ENCODE data around the gene SLC66A2. TPM values are rescaled to one million over a fixed set of nuclear protein-coding genes. Genes with fewer than 3 reads are reported as not detected.

SLC66A2 gene
- total RNA-seq, 1 experiment from 2014 or later = 13.0 TPM

- Histone ChIP-seq H2BK20ac (ENCODE audit: low read depth, low read length, poor library complexity, severe bottlenecking) (no peak overlapping the region), H3K4me1 (ENCODE audit: insufficient read depth, low read length) (peaks cover 4% of the 10 kb centered on the region; the same call in 1 of the 2 replicates), H3K9ac (ENCODE audit: extremely low read depth, insufficient read length, low read length) (no peak overlapping the region), H3K14ac (ENCODE audit: insufficient read depth, low read length) (no peak overlapping the region), H3K27ac (ENCODE audit: insufficient read length, low read depth, low read length) (no peak overlapping the region), H3K4me2 (ENCODE audit: insufficient read depth, insufficient read length, low read length) (no peak overlapping the region), H4K20me1 (ENCODE audit: control insufficient read depth, insufficient read depth, insufficient read length) (no peaks in the 10 kb centered on the region), H3T11ph (ENCODE audit: low read length) (no peak overlapping the region), H2BK12ac (ENCODE audit: insufficient read length, low read depth, low read length) (no peak overlapping the region), H3K56ac (ENCODE audit: insufficient read length, low read depth, low read length) (no peak overlapping the region), H2BK15ac (ENCODE audit: low read depth, low read length) (no peak overlapping the region), H2AFZ (ENCODE audit: low read length) (no peak overlapping the region), H3K79me1 (ENCODE audit: insufficient read depth, low read depth, low read length, poor library complexity, severe bottlenecking) (no peaks in the 10 kb centered on the region), H3K18ac (ENCODE audit: insufficient read length, low read depth, low read length) (no peak overlapping the region), H3K4ac (ENCODE audit: low read depth, low read length) (no peak overlapping the region), H4K5ac (ENCODE audit: insufficient read length, low read depth, low read length) (no peak overlapping the region), H4K91ac (ENCODE audit: insufficient read length, low read depth, low read length) (no peak overlapping the region), H3K23me2 (ENCODE audit: insufficient read length, low read depth, low read length, poor library complexity, severe bottlenecking) (peaks cover 4% of the 10 kb centered on the region), H3K27me3 (ENCODE audit: insufficient read depth, low read length) (peaks cover 19% of the 10 kb centered on the region), H4K8ac (replicated peaks; ENCODE audit: insufficient read length, low read depth, low read length) (no peak overlapping the region), H3K23ac (ENCODE audit: insufficient read length, low read depth, low read length) (no peak overlapping the region), H2BK120ac (ENCODE audit: low read depth, low read length, poor library complexity, severe bottlenecking) (no peak overlapping the region), H2BK5ac (ENCODE audit: insufficient read length, low read length) (no peak overlapping the region), H3K79me2 (ENCODE audit: insufficient read depth, low read length) (no peaks in the 10 kb centered on the region), H3K9me3 (ENCODE audit: control insufficient read depth, low read depth, low read length) (no peaks in the 10 kb centered on the region), H2AK5ac (ENCODE audit: insufficient read length, low read length) (no peak overlapping the region)
- peaks cover 87% of the 10 kb centered on the region for H3K27me3 Mint-ChIP-seq (ENCODE audit: low read depth)
- no CpG with 5 or more reads among the region's 12 CpGs for WGBS (ENCODE audit: extremely low coverage, insufficient read length, low lambda C conversion rate)
- H3K27ac Mint-ChIP-seq = no peak overlapping the region
- DNase-seq = no peak
- no peak overlapping the region for H3K4me3 Mint-ChIP-seq
- no peaks in the 10 kb centered on the region; a peak in 1 of 7 replicates for H3K36me3 Mint-ChIP-seq (ENCODE audit: insufficient read depth in 1 of 3, low read depth in 3 of 3)
- no peaks in the 10 kb centered on the region; a peak in 2 of 5 replicates for H3K9me3 Mint-ChIP-seq
- TF ChIP-seq CTCF (conservative IDR thresholded peaks at IDR 0.05) = no peak
- H3K4me1 Mint-ChIP-seq = peaks cover 27 to 29% of the 10 kb centered on the region in 2 experiments
Observed at GRCh38 chr18:79955302-79956075, 4.0 kb upstream of the SLC66A2 start.
